Endothelial cell of umbilical vein (primary cell): ENCODE results near the gene CAPN2.

ENCODE experiments used
- CTCF ChIP-seq, 2 donors: IDR thresholded peaks; 1 replicate in 1 of 2; 2 replicates in 1 of 2; pipeline ENCODE4 v1.5.1; 2011; ENCODE audit warnings: low read length in 2 of 2, mild to moderate bottlenecking in 2 of 2, moderate library complexity in 2 of 2, control low read depth in 1 of 2, inconsistent platforms in 1 of 2, low read depth in 1 of 2; ENCODE audit not compliant: insufficient read depth in 1 of 2; ENCODE audit errors: extremely low read depth in 1 of 2
- EZH2 ChIP-seq: IDR thresholded peaks from 2 replicates; pipeline ENCODE4 v1.6.1; 2012; ENCODE audit warnings: borderline replicate concordance, low read depth, mild to moderate bottlenecking, moderate library complexity, low read length, inconsistent platforms; ENCODE audit not compliant: severe bottlenecking
- FOS ChIP-seq: IDR thresholded peaks from 2 replicates; pipeline ENCODE4 v1.6.1; 2011; ENCODE audit warnings: mild to moderate bottlenecking, low read length, moderate library complexity, borderline replicate concordance; ENCODE audit not compliant: insufficient read depth
- GATA2 ChIP-seq: IDR thresholded peaks from 2 replicates; pipeline ENCODE4 v1.7.0; 2011; ENCODE audit warnings: low read depth, mild to moderate bottlenecking, moderate library complexity, mixed read lengths, low read length; ENCODE audit not compliant: insufficient read length, insufficient read depth
- JUN ChIP-seq: IDR thresholded peaks from 2 replicates; pipeline ENCODE4 v1.6.1; 2011; ENCODE audit warnings: borderline replicate concordance, low read depth; ENCODE audit not compliant: insufficient read length, insufficient read depth
- MAX ChIP-seq: IDR thresholded peaks from 2 replicates; pipeline ENCODE4 v1.6.1; 2011; ENCODE audit not compliant: insufficient read depth, insufficient read length
- MYC ChIP-seq: IDR thresholded peaks from one replicate; pipeline ENCODE4 v1.6.1; 2011; ENCODE audit warnings: mild to moderate bottlenecking, low read depth, low read length
- POLR2A ChIP-seq: IDR thresholded peaks from 2 replicates; pipeline ENCODE4 v1.6.1; 2012; ENCODE audit warnings: low read depth, mild to moderate bottlenecking, control low read depth, low read length
- POLR2AphosphoS5 ChIP-seq: IDR thresholded peaks from 2 replicates; pipeline ENCODE4 v1.6.1; 2012; ENCODE audit warnings: low read depth, mild to moderate bottlenecking, control low read depth, low read length, moderate library complexity; ENCODE audit not compliant: insufficient read depth

- no peak for TF ChIP-seq CTCF (IDR thresholded peaks at IDR 0.05; ENCODE audit: extremely low read depth in 1 of 2, insufficient read depth in 1 of 2, low read depth in 1 of 2, low read length in 2 of 2)
- TF ChIP-seq MAX: no peak
- TF ChIP-seq POLR2AphosphoS5: no peak
- TF ChIP-seq MYC: no peak
- peak; percentile 16 for TF ChIP-seq POLR2A
- no peak for TF ChIP-seq EZH2
- no peak for TF ChIP-seq JUN
- no peak for TF ChIP-seq FOS
- TF ChIP-seq GATA2: no peak
Measured at GRCh38 chr1:223765719-223766340, 53.5 kb downstream of the CAPN2 start.
